Occipital lobe (tissue), 2 donors: Measurements from ENCODE around the gene PPOX. TPM values are rescaled to one million over a fixed set of nuclear protein-coding genes. Genes with fewer than 3 reads are reported as not detected.
A peak's percentile ranks its signal among the peaks of the same experiment; 100 is the strongest.

Experiments
- DNase-seq: peaks from one replicate; lab custom pipeline; 2025; lab: John Stamatoyannopoulos, UW
- total RNA-seq: library from RNA; depleted of rRNA; stranded (reverse); fragments of >200 nt; gene quantifications from one replicate; pipeline ENCODE4 v1.2.3, GENCODE V29; 2014

The PPOX gene
- 25.4 TPM for total RNA-seq

GRCh38 chr1:161165742-161166668 is at the start of gene PPOX:
Gene PPOX (plus strand): TSS chr1:161166426. CDS start chr1:161166848, 422 bp downstream.
- DNase-seq = peak; percentile 99

GRCh38 chr1:161117759-161118581 is 48.3 kb upstream of the PPOX start, which contains the start of the genes NIT1 and PFDN2:
Gene NIT1 (plus strand): TSS chr1:161118105. CDS start chr1:161118177, 72 bp downstream.
Gene PFDN2 (minus strand): TSS chr1:161118037. CDS start chr1:161118026, 11 bp downstream.
- peak; percentile 83 for DNase-seq

- DNase-seq = no peak
Measured at GRCh38 chr1:161119092-161119903, 46.9 kb upstream of the PPOX start.

GRCh38 chr1:161121042-161121650 is 45.1 kb upstream of the PPOX start:
- no peak for DNase-seq

- no peak for DNase-seq
Measured at GRCh38 chr1:161121834-161122233, 44.4 kb upstream of the PPOX start.

GRCh38 chr1:161122967-161123366 is 43.3 kb upstream of the PPOX start:
- DNase-seq = no peak

GRCh38 chr1:161127649-161128048 is 38.6 kb upstream of the PPOX start:
- no peak for DNase-seq

GRCh38 chr1:161128591-161129420 is 37.4 kb upstream of the PPOX start:
- no peak for DNase-seq

GRCh38 chr1:161130266-161130665 is 36.0 kb upstream of the PPOX start:
- DNase-seq = no peak

- no peak for DNase-seq
Measured at GRCh38 chr1:161131523-161132409, 34.5 kb upstream of the PPOX start.

GRCh38 chr1:161132410-161133219 is 33.6 kb upstream of the PPOX start, which contains the start of gene DEDD:
Gene DEDD (minus strand): TSS chr1:161132667. CDS start chr1:161124462, 8,205 bp downstream.
- DNase-seq = peak; percentile 96

GRCh38 chr1:161133220-161133740 is 32.9 kb upstream of the PPOX start:
- DNase-seq = no peak

- DNase-seq = no peak
Measured at GRCh38 chr1:161137881-161138280, 28.3 kb upstream of the PPOX start.

- DNase-seq = no peak
Measured at GRCh38 chr1:161138431-161138830, 27.8 kb upstream of the PPOX start.

- DNase-seq = no peak
Measured at GRCh38 chr1:161139766-161140165, 26.5 kb upstream of the PPOX start.

- no peak for DNase-seq
Measured at GRCh38 chr1:161140755-161141400, 25.3 kb upstream of the PPOX start.

GRCh38 chr1:161145832-161146231 is 20.4 kb upstream of the PPOX start:
- DNase-seq = no peak
